GM12878 (cell line): Measurements from ENCODE around the gene OGFOD3. TPM values are rescaled to one million over a fixed set of nuclear protein-coding genes. Genes with fewer than 3 reads are reported as not detected.

Experiments
- ATAC-seq: fragments of 200-7000 bp; cut with Tn5 transposase; 3 replicates; pipeline ENCODE4 v1.9.1; 2020; ENCODE audit warnings: mild to moderate bottlenecking, moderate library complexity
- BruUV-seq: library from RNA; stranded (reverse); fragments of 400-500 nt; replicated peaks from 2 replicates; lab custom pipeline; 2021; lab: Mats Ljungman, UMichigan
- CTCF ChIA-PET: fragments of 300-600 bp; sonication (Branson Sonifier 250); formaldehyde crosslinking; extraction: SDS; loops from one replicate; lab custom pipeline; 2021; ENCODE audit warnings: inconsistent platforms; lab: Yijun Ruan, JAX
- POLR2A ChIA-PET: fragments of 350-600 bp; formaldehyde crosslinking; extraction: SDS; loops from one replicate; lab custom pipeline; 2021; ENCODE audit warnings: inconsistent platforms; lab: Charles Lee
- RAD21 ChIA-PET: fragments of 300-600 bp; sonication (Branson Sonifier 250); formaldehyde crosslinking; loops from one replicate; lab custom pipeline; 2023; ENCODE audit warnings: antibody characterized with exemption; ENCODE audit not compliant: unreplicated experiment; lab: Charles Lee
- SMC1A ChIA-PET: fragments of 300-600 bp; sonication (Branson Sonifier 250); formaldehyde crosslinking; loops from one replicate; lab custom pipeline; 2023; ENCODE audit not compliant: unreplicated experiment, uncharacterized antibody; lab: Charles Lee
- DNase-seq: peaks from one replicate; pipeline ENCODE4 v3.0.0-alpha.2; 2011; ENCODE audit warnings: low read depth, low spot score
- FAIRE-seq: peaks from 3 replicates; lab custom pipeline; 2011; peaks lifted over from hg19 to GRCh38; lab: Jason Lieb, UNC
- H2AFZ ChIP-seq: 2 replicates; pipeline ENCODE4 v1.6.0; 2011; ENCODE audit warnings: low read depth, low read length, control low read depth; ENCODE audit not compliant: control insufficient read depth
- H3K27ac ChIP-seq: 2 replicates; pipeline ENCODE4 v1.5.1; 2011; ENCODE audit warnings: control low read depth; ENCODE audit not compliant: control insufficient read depth, insufficient read depth
- H3K27me3 ChIP-seq, 2 experiments: replicated peaks in 1 of 2; 2 replicates each; pipeline versions ENCODE4 v1.6.0 to v1.6.1; 2011; ENCODE audit warnings: low read length in 1 of 2; ENCODE audit not compliant: control insufficient read depth in 2 of 2, insufficient read depth in 2 of 2
- H3K36me3 ChIP-seq, 2 experiments: 2 replicates each; pipeline ENCODE4 v1.5.1; 2011; ENCODE audit warnings: low read length in 1 of 2; ENCODE audit not compliant: control insufficient read depth in 2 of 2, insufficient read depth in 2 of 2
- H3K4me1 ChIP-seq: 2 replicates; pipeline ENCODE4 v1.6.1; 2011; ENCODE audit warnings: mild to moderate bottlenecking, low read length, moderate library complexity, mixed read lengths; ENCODE audit not compliant: control insufficient read depth, insufficient read depth
- H3K4me2 ChIP-seq: 2 replicates; pipeline ENCODE4 v1.6.0; 2011; ENCODE audit warnings: control low read depth; ENCODE audit not compliant: control insufficient read depth, insufficient read depth
- H3K4me3 ChIP-seq: fragments of 200-600 bp; sonication (generic); 2 replicates; pipeline ENCODE4 v1.5.1; 2016
- H3K79me2 ChIP-seq: 2 replicates; pipeline ENCODE4 v1.6.0; 2011; ENCODE audit warnings: low read length; ENCODE audit not compliant: control insufficient read depth, insufficient read depth
- H3K9ac ChIP-seq: 2 replicates; pipeline ENCODE4 v1.8.0; 2011; ENCODE audit warnings: low read length, control low read depth, mixed read lengths; ENCODE audit not compliant: control insufficient read depth, insufficient read depth
- H3K9me3 ChIP-seq: replicated peaks from 3 replicates; pipeline ENCODE4 v1.5.1; 2011; ENCODE audit warnings: mild to moderate bottlenecking, low read length; ENCODE audit not compliant: control insufficient read depth, insufficient read depth
- H4K20me1 ChIP-seq: 2 replicates; pipeline ENCODE4 v1.6.0; 2011; ENCODE audit not compliant: control insufficient read depth, insufficient read depth
- BACH1 ChIP-seq: fragments of 450-650 bp; IDR thresholded peaks from 2 replicates; pipeline ENCODE4 v1.6.1; 2017; ENCODE audit warnings: mild to moderate bottlenecking, borderline replicate concordance
- CBFB ChIP-seq: IDR thresholded peaks from 2 replicates; pipeline ENCODE4 v1.6.1; 2016; ENCODE audit warnings: antibody characterized with exemption, low read depth
- CBX5 ChIP-seq: sonication (generic); IDR thresholded peaks from 2 replicates; pipeline ENCODE4 v1.6.1; 2016; ENCODE audit warnings: low read depth, moderate library complexity, mild to moderate bottlenecking, inconsistent platforms
- CHD1 ChIP-seq: IDR thresholded peaks from 2 replicates; pipeline ENCODE4 v1.6.1; 2012; ENCODE audit warnings: low read depth, low read length, improper control_type of control experiment
- CHD2 ChIP-seq: IDR thresholded peaks from 2 replicates; pipeline ENCODE4 v1.6.1; 2011; ENCODE audit warnings: low read depth, low read length, improper control_type of control experiment, borderline replicate concordance
- ESRRA ChIP-seq: IDR thresholded peaks from 2 replicates; pipeline ENCODE4 v1.6.1; 2012; ENCODE audit warnings: mild to moderate bottlenecking, low read length, improper control_type of control experiment
- JUNB ChIP-seq: IDR thresholded peaks from 2 replicates; pipeline ENCODE4 v1.6.1; 2016; ENCODE audit warnings: antibody characterized with exemption, mild to moderate bottlenecking
- NFYB ChIP-seq: IDR thresholded peaks from 2 replicates; pipeline ENCODE4 v1.6.1; 2011; ENCODE audit warnings: low read depth, mild to moderate bottlenecking, low read length, improper control_type of control experiment, moderate library complexity; ENCODE audit not compliant: insufficient read depth
- PML ChIP-seq: IDR thresholded peaks from 2 replicates; pipeline ENCODE4 v1.6.1; 2012; ENCODE audit warnings: low read length, inconsistent platforms
- POLR2AphosphoS5 ChIP-seq: IDR thresholded peaks from 2 replicates; pipeline ENCODE4 v1.6.1; 2011; ENCODE audit warnings: mild to moderate bottlenecking, low read length, inconsistent platforms
- RAD21 ChIP-seq: IDR thresholded peaks from 2 replicates; pipeline ENCODE4 v1.6.1; 2011; ENCODE audit warnings: mild to moderate bottlenecking, low read depth, low read length, moderate library complexity; ENCODE audit not compliant: insufficient read depth
- SPI1 ChIP-seq: IDR thresholded peaks from 2 replicates; pipeline ENCODE4 v1.6.1; 2011; ENCODE audit warnings: low read depth, mild to moderate bottlenecking, low read length, moderate library complexity, borderline replicate concordance; ENCODE audit not compliant: insufficient read depth
- SUPT20H ChIP-seq: IDR thresholded peaks from 2 replicates; pipeline ENCODE4 v1.6.1; 2011; ENCODE audit warnings: low read depth, mild to moderate bottlenecking, low read length, moderate library complexity, borderline replicate concordance; ENCODE audit not compliant: control insufficient read depth
- ZBED1 ChIP-seq: IDR thresholded peaks from 2 replicates; pipeline ENCODE4 v1.6.1; 2016; ENCODE audit warnings: borderline replicate concordance
- WGBS: methylation state at CpG from one replicate; pipeline ENCODE4 v1.1.6; 2016; ENCODE audit warnings: low lambda C conversion rate; ENCODE audit not compliant: insufficient replicate concordance, insufficient coverage; ENCODE audit errors: missing lambda C conversion rate; 5-methylcytosine and 5-hydroxymethylcytosine counted together
- in situ Hi-C: fragments of 300-500 bp; cut with MboI; formaldehyde crosslinking; loops from 9 replicates; pipeline ENCODE4 v1.14.3; 2018; ENCODE audit warnings: mixed read lengths
- intact Hi-C: fragments of 100-400 bp; cut with micrococcal nuclease; formaldehyde crosslinking; loops from one replicate; pipeline ENCODE4 v1.14.2; 2022; ENCODE audit not compliant: unreplicated experiment
- polyA plus RNA-seq, 11 experiments: library from polyadenylated mRNA; depleted of rRNA in 4 of 11; unstranded in 6 of 11; stranded (reverse) in 5 of 11; fragments of >200 nt; fragmentation: Nextera tagmentation in 4 of 11; fragmentation: Illumina TruSeq in 1 of 11; extraction: Ambion mirVana in 4 of 11; extraction: Trizol in 1 of 11; gene quantifications; 1 replicate in 1 of 11; 2 replicates in 10 of 11; pipeline versions ENCODE4 v1.2.1 to v1.2.3, GENCODE V29; 2011 to 2016; ENCODE audit warnings: inconsistent platforms in 2 of 11, missing spikeins in 2 of 11, low read depth in 1 of 11
- total RNA-seq, 4 experiments: library from RNA; depleted of rRNA in 3 of 4; stranded (reverse); fragments of >200 nt in 3 of 4; fragmentation: Illumina TruSeq in 1 of 4; extraction: Trizol in 1 of 4; gene quantifications; 2 replicates each; pipeline versions ENCODE4 v1.2.1 to v1.2.3, GENCODE V29; 2013 to 2021
- TF ChIP-seq, protein P1 (sequence below): IDR thresholded peaks from 2 replicates; pipeline ENCODE4 v1.6.1; 2011; ENCODE audit warnings: borderline replicate concordance, low read depth, mild to moderate bottlenecking, moderate library complexity, mixed read lengths, low read length; ENCODE audit not compliant: insufficient read depth; ENCODE audit errors: extremely low read length
- TF ChIP-seq, protein P2 (sequence below): IDR thresholded peaks from 2 replicates; pipeline ENCODE4 v1.6.1; 2011; ENCODE audit warnings: low read depth, low read length, improper control_type of control experiment, borderline replicate concordance

Gene OGFOD3
- total and polyA plus RNA-seq, 10 of the 15 experiments (the other 5 are each of a cell fraction or from before 2014, with no cell fraction given), result 0.48 to 28.4 (median 18.3) TPM

DNA sequence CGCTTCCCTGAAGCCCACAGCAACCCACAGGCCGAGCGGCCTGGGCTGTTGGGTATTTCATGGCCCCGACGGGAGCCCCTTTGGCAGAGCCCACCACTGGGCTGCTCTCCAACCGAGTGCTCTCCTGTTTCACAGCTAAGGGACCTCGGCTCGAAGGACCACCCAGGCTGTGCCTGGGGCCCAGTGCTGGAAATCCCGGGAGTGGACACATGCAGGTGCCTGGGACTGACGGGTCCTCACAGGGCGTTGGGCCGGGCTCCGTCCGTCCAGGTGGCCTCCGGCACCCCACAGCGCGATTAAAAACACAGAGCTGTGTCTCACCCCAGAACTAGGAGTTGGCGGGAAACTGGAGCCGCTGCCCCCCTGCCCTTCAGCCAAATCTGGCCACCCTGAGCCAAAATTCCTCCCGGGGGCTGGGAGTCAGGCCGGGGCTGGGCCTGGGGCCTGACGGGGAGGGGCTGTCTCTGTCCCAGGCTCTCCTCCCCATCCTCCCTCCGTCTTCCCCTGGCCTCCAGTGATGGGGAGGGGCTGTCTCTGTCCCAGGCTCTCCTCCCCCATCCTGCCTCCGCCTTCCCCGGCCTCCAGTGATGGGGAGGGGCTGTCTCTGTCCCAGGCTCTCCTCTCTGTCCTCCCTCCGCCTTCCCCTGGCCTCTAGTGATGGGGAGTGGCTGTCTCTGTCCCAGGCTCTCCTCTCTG lies 32.7 kb downstream of the OGFOD3 start:
- Histone ChIP-seq H2AFZ (no peak overlapping the region), H3K9me3 (no peaks in the 10 kb centered on the region), H4K20me1 (no peaks in the 10 kb centered on the region), H3K4me3 (no peak overlapping the region), H3K27me3 (no peaks in the 10 kb centered on the region), H3K79me2 (no peaks in the 10 kb centered on the region), H3K36me3 (no peaks in the 10 kb centered on the region), H3K9ac (no peak overlapping the region), H3K27ac (no peak overlapping the region), H3K4me2 (no peak overlapping the region), H3K4me1 (no peaks in the 10 kb centered on the region)
- FAIRE-seq (no peak), DNase-seq (no peak), ATAC-seq (no peak)
- ChIA-PET POLR2A (no interaction called here), CTCF (interaction anchor here (1.5 kb wide), 1 partner anchor 19 kb away, joined by 6 read pairs; no protein-coding TSS in a partner anchor), RAD21 (no interaction called here), SMC1A (no interaction called here)
- BruUV-seq, result no TSS peak
- 41% methylated on average over 22 of the region's 26 CpGs for WGBS
- intact Hi-C loops (no loop called here), in situ Hi-C loops (no loop called here)
- TF ChIP-seq POLR2AphosphoS5, result no peak
- TF ChIP-seq ZBED1, result no peak
- TF ChIP-seq CHD1, result no peak
- no peak for TF ChIP-seq BACH1
- no peak for TF ChIP-seq RAD21
- no peak for TF ChIP-seq CHD2
- TF ChIP-seq SPI1, result no peak
- no peak for TF ChIP-seq JUNB
- no peak for TF ChIP-seq SUPT20H
- no peak for TF ChIP-seq CBFB
- TF ChIP-seq ESRRA, result no peak
- no peak for TF ChIP-seq CBX5
- no peak for TF ChIP-seq NFYB
- TF ChIP-seq, protein P1, sequence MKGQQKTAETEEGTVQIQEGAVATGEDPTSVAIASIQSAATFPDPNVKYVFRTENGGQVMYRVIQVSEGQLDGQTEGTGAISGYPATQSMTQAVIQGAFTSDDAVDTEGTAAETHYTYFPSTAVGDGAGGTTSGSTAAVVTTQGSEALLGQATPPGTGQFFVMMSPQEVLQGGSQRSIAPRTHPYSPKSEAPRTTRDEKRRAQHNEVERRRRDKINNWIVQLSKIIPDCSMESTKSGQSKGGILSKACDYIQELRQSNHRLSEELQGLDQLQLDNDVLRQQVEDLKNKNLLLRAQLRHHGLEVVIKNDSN, result no peak
- no peak for TF ChIP-seq PML
- TF ChIP-seq, protein P2, sequence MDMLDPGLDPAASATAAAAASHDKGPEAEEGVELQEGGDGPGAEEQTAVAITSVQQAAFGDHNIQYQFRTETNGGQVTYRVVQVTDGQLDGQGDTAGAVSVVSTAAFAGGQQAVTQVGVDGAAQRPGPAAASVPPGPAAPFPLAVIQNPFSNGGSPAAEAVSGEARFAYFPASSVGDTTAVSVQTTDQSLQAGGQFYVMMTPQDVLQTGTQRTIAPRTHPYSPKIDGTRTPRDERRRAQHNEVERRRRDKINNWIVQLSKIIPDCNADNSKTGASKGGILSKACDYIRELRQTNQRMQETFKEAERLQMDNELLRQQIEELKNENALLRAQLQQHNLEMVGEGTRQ, result no peak
